T-helper 22 cell (primary cell): ENCODE results near the gene SSR4.

Experiments used
- DNase-seq: peaks from one replicate; pipeline ENCODE4 v3.0.0-alpha.2; 2020; ENCODE audit warnings: low read depth

Gene SSR4

DNA sequence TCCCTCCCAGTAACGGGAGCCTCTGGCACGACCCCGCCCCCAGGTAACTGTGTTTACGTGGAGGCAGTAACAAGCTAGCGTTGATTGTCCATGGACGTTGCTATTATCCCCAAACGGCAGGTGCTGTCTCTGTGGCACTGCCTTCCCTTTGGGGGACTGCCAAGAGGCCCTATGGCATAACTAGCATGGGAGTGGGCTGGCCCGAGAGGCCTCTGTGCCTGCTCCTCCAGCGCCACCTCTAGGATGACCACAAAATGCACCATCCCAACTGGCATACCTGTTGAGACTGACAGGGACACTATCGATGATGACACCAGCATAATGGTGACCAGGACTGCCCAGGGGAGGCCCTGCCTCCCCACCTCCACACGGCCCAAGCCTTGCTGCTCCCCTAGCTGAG lies 12.2 kb upstream of the SSR4 start:
- no peak for DNase-seq

DNA sequence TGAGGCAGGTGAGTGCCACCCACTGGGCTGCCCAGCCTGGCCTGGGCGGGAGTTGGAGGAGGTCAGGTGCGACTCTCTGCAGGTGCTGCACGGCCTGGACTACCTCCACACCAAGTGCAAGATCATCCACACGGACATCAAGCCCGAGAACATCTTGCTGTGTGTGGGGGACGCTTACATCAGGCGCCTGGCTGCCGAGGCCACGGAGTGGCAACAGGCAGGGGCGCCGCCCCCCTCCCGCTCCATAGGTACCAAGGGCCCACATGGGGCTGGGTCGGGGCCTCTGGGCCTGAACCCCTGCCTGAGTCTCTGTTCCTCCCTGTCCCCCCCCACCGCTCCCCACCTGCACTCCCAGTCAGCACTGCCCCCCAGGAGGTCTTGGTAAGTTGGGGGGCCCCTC lies 11.6 kb upstream of the SSR4 start:
- DNase-seq: no peak

DNA sequence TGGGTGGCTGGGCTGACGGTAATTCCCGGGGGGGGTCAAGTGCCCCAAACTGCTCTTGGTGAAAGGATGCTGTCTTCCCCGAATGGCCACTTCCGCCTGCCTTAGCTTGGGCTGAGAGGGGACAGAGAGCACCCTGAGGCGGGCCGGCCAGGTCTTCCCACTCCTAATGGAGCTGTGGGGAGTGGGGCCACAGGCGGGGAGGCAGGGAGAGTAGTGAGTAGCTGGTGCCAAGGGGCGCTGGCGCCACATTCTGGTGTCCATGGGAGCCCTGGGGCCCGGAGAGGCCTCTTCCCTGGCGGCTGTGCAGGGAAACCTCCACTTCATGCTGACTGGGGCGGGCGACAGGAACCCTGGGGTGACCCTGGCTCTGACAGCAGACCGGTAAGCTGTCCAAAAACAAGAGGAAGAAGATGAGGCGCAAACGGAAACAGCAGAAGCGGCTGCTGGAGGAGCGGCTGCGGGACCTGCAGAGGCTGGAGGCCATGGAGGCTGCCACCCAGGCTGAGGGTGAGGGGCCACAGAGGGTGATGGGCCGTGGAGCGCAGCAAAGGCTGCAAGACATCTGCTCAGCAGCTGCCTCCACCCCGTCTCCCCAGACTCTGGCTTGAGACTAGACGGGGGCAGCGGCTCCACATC lies 11.0 kb upstream of the SSR4 start:
- no peak for DNase-seq

- DNase-seq: no peak
Measured at GRCh38 chrX:153784325-153784967, 10.0 kb upstream of the SSR4 start.

DNA sequence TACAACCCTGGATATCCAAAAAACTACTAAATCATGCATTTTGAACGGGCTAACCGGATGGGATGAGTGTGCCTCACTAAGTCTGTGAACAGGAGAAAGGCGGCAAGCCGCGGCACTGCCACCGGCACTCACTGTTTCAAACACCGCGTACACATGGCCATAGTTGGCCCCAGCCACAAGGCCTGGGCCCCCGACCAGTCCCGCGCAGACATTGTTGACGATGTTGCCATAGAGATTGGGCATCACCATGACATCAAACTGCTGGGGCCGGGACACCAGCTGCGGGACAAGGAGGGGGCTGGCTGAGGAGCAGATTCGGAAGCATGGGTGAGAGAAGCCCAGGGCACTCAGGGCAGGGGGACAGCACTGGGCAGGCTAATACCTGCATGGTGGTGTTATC lies 7.8 kb upstream of the SSR4 start:
- DNase-seq: no peak

DNA sequence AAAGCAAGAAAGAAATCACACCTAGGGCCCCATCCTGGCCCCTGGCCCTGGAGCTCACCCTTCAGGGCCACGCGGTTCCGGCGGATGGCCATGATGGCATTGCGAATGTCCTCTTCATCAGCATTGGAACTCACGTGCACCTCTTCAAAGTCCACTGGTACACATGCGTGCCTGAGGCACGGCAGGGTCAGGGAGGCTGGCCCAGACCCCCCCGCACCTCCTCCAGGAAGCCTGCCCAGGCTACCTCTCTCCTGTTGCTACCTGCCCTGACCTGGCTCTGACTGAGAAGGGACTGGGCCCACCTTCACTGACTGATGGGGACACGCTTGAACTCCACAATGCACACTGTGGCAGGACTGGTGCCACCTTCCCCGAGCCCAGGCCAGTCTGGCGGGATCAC lies 4.8 kb upstream of the SSR4 start:
- no peak for DNase-seq

- DNase-seq: no peak
Measured at GRCh38 chrX:153791104-153791852, 3.2 kb upstream of the SSR4 start.

- no peak for DNase-seq
Measured at GRCh38 chrX:153792368-153792767, 2.1 kb upstream of the SSR4 start.

DNA sequence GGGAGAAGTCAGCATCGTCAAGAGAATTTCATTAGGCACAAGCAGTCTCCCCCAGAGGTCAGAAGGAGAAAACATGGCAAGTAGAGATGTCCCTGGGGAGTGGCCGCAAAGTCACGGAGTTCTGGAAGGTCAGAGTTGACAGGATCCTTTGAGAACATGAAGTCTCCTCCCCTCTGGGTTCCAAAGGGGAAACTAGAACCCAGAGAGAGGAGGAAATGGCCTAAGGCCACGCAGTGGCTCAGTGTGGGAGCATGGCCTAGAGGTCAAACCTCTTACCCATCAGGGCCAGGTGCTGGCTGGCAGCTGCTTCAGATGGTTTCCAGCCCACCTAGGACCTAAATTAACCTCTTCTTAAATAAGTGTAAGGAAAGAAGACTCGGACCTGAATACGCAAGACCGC lies 1.2 kb upstream of the SSR4 start:
- no peak for DNase-seq

GRCh38 chrX:153794897-153795816 lies 689 bp downstream of the SSR4 start:
- no peak for DNase-seq

DNA sequence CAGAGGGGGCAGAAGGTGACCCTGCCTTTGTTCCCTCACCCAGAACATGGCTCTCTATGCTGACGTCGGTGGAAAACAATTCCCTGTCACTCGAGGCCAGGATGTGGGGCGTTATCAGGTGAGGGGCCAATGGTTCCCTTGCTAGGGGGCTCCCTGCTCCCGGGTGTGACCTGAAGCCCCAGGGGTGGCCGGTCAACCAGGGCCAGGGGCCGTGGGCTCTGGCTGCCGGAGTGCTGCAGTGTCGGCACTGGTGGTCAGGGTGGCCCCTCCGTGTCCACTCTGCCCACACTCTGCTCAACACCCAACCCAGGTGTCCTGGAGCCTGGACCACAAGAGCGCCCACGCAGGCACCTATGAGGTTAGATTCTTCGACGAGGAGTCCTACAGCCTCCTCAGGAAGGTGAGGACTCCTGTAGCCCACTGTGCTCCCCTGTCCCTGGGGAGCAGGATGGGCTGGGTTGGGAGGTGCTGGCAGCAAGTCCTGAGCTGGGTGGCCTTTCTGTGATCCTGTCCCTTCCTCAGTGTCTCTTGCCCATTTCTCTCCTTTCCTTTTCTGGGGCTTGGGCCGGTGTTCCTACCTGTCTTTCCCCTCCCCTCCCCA lies 3.0 kb downstream of the SSR4 start:
- no peak for DNase-seq

DNA sequence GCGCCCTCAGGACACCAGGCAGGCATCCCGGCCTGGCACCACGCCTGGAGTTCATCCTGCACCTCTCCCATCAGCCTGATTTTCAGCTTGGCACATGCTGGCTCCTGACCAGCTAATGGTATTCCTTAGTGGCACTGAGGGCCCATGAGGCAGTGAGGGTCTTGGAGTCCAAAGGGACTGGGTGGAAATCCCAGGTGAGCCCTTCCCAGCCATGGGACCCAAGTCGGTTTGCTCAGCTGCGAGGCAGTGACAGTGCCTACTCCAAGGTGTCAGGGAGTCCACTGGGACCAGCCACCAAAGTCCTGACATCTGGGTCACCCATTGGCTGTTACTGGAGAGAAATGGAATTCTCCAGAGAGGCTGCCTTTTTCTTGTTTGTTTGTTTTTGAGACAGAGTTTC lies 4.9 kb downstream of the SSR4 start:
- no peak for DNase-seq

DNA sequence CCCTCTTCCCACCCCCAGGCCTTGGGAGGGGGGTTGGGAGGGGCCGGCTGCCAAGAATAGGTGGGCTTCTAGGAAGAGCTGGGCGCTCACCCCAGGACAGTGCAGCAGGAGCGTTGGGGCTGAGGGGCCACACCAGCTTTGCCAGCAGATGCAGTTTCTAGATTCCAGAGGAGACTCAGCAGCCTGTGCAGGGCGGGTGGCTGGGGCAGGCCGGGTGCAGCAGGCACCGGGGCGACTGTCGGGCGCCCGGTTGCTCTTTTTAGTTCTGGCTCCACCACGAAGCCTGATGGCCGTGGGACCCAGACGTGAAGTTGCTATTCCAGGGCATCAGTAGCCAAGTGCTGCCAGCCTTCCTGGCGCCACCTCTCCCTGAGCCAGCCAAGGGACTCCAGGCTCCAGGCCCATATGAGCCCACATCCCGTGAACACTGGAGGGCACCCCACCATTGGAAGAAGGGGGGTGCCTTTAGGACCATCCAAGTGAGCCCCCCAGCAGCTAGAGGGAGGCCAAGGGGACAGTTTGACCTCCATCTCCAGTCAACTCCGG lies 5.8 kb downstream of the SSR4 start:
- DNase-seq: no peak

GRCh38 chrX:153800746-153801145 lies 6.3 kb downstream of the SSR4 start:
- DNase-seq: no peak

DNA sequence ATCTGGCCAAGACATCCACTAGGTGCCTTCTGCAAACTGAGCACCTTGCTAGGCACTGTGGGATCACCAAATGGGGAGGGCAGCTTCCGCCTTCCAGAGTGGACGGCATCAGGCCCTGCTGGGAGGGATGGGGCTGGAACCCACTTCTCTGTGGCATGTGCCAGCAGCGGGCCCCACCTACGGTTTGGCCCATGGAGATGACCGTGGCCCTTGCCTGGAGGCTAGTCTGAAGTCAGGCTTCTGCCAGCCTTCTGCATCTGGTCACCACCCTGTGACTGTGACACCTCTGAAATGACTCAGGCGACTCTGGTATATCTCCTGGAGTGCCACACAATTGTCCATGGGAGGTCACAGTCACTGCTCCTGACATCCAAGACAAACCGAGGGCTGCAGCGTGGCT lies 7.2 kb downstream of the SSR4 start:
- DNase-seq: no peak

GRCh38 chrX:153802513-153803045 lies 8.1 kb downstream of the SSR4 start:
- no peak for DNase-seq

DNA sequence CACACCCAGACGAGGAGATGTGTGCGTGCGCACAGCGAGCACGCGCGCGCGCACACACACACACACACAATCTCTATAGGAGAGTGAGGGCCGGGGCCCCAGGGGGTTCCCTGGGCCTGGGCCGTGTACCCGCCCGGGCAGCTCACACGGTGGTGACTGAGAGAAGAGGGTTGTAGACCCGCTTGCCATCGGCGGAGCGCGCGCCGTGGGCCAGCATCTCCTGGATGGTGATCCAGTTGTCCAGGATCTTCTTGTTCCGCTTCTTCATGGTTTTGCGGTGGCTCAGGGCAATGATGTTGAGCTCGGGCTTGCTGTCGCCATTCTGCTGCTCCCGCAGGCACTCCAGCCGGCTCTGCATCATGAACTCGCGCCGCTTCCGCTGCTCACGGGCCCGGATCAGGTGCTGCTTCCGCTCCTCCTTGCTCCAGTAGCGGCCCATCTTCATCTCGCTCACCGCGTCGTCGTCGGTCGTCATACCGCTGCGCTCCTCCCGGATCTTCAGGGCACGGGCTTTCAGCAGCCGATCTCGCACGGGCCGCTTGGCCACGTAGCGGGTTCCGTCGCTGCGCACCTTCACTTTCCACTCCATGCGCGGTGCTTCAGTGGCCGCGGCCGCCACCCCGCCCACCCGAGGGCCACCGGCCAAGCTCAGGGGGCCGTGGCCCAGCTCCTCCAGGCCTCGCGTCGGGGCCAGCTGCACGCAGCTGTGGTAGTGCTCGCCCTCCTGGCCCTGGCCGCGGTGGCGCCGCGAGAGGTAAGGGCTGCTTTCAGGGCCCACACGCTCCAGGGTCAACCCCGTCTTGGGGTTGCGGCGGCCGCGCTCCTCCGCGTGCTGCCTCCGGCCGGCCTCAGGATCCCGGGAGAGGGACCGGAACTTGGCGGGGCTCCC lies 9.0 kb downstream of the SSR4 start:
- DNase-seq: no peak

- DNase-seq: no peak
Measured at GRCh38 chrX:153804100-153804595, 9.7 kb downstream of the SSR4 start.

- DNase-seq: no peak
Measured at GRCh38 chrX:153804621-153805020, 10.2 kb downstream of the SSR4 start.

DNA sequence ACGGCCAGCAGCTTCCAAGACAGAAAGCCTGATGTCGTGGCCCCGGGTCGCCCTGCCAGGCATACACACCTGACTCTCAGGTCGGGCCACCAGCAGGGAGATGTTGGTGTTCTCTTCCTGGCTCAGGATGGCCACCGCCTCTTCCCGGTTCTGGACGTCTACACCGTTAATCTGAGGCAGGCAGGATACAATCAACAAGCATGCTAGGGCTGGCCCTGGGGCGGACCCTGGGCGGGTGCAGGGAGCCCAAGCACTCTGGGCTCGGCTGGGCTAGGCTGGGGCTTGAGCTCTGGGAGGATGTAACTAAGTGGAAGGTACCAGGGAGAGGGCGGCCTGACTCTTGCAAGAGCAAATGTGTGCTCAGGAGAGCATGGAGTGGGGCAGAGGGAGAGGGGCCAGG lies 11.0 kb downstream of the SSR4 start:
- DNase-seq: no peak
